Naive thymus-derived CD4-positive, alpha-beta T cell (primary cell): Measurements from ENCODE around the gene DLG4. TPM values are rescaled to one million over a fixed set of nuclear protein-coding genes. Genes with fewer than 3 reads are reported as not detected.
A peak's percentile ranks its signal among the peaks of the same experiment; 100 is the strongest.

Experiments used
- ATAC-seq: fragments of 150-1000 bp; cut with Tn5 transposase; 2 replicates; pipeline ENCODE4 v1.10.0; 2021; ENCODE audit warnings: mild to moderate bottlenecking, moderate library complexity
- CTCF ChIA-PET: fragments of 350-600 bp; sonication (Branson Sonifier 250); formaldehyde crosslinking; loops from one replicate; lab custom pipeline; 2021; ENCODE audit warnings: antibody characterized with exemption; lab: Charles Lee
- POLR2A ChIA-PET: fragments of 350-600 bp; sonication (Branson Sonifier 250); formaldehyde crosslinking; loops from one replicate; lab custom pipeline; 2021; ENCODE audit warnings: antibody characterized with exemption, inconsistent platforms; lab: Charles Lee
- DNase-seq, 9 donors: peaks; one replicate each; pipeline versions ENCODE4 v3.0.0 to v3.0.0-alpha.2; 2020 to 2022; ENCODE audit warnings: mixed read lengths in 1 of 9
- H3K27ac ChIP-seq: one replicate; pipeline ENCODE4 v1.7.0; 2013; ENCODE audit warnings: mild to moderate bottlenecking, low read depth, low read length, moderate library complexity
- H3K27me3 ChIP-seq, 2 donors: one replicate each; pipeline ENCODE4 v1.7.0; 2013; ENCODE audit warnings: low read length in 2 of 2, mild to moderate bottlenecking in 2 of 2, moderate library complexity in 2 of 2; ENCODE audit not compliant: control insufficient read depth in 2 of 2, insufficient read depth in 2 of 2
- H3K36me3 ChIP-seq, 3 experiments: 1 replicate in 2 of 3; 2 replicates in 1 of 3; pipeline ENCODE4 v1.7.0; 2013; ENCODE audit warnings: low read length in 3 of 3, mild to moderate bottlenecking in 3 of 3, moderate library complexity in 1 of 3; ENCODE audit not compliant: insufficient read depth in 3 of 3, control insufficient read depth in 2 of 3
- H3K4me1 ChIP-seq, 2 donors: one replicate each; pipeline ENCODE4 v1.7.0; 2013; ENCODE audit warnings: low read length in 2 of 2, mild to moderate bottlenecking in 2 of 2, moderate library complexity in 1 of 2; ENCODE audit not compliant: control insufficient read depth in 2 of 2, insufficient read depth in 2 of 2
- H3K4me3 ChIP-seq: 2 replicates; pipeline ENCODE4 v1.7.0; 2013; ENCODE audit warnings: mild to moderate bottlenecking, low read length
- H3K9me3 ChIP-seq, 3 experiments: 1 replicate in 2 of 3; 2 replicates in 1 of 3; pipeline ENCODE4 v1.7.0; 2013; ENCODE audit warnings: low read length in 3 of 3; ENCODE audit not compliant: control insufficient read depth in 2 of 3
- H3K27ac Mint-ChIP-seq, 9 donors: one replicate each; pipeline ENCODE4 v1.8.0; 2020 to 2022; ENCODE audit warnings: mixed read lengths in 9 of 9, mild to moderate bottlenecking in 8 of 9, moderate library complexity in 5 of 9, inconsistent platforms in 2 of 9
- H3K27me3 Mint-ChIP-seq, 5 donors: one replicate each; pipeline ENCODE4 v1.8.0; 2021 to 2022; ENCODE audit warnings: mixed read lengths in 5 of 5, mild to moderate bottlenecking in 1 of 5
- H3K36me3 Mint-ChIP-seq, 5 donors: one replicate each; pipeline ENCODE4 v1.8.0; 2020 to 2022; ENCODE audit warnings: mixed read lengths in 5 of 5, mild to moderate bottlenecking in 3 of 5, inconsistent platforms in 1 of 5
- H3K4me1 Mint-ChIP-seq, 7 donors: one replicate each; pipeline ENCODE4 v1.8.0; 2020 to 2022; ENCODE audit warnings: mixed read lengths in 7 of 7, mild to moderate bottlenecking in 3 of 7, inconsistent platforms in 1 of 7
- H3K4me3 Mint-ChIP-seq, 10 donors: one replicate each; pipeline ENCODE4 v1.8.0; 2020 to 2022; ENCODE audit warnings: mild to moderate bottlenecking in 10 of 10, mixed read lengths in 10 of 10, moderate library complexity in 6 of 10, inconsistent platforms in 2 of 10
- H3K9me3 Mint-ChIP-seq, 11 donors: one replicate each; pipeline ENCODE4 v1.8.0; 2020 to 2022; ENCODE audit warnings: mixed read lengths in 11 of 11, mild to moderate bottlenecking in 4 of 11, inconsistent platforms in 1 of 11, moderate library complexity in 1 of 11
- intact Hi-C, 2 donors: fragments of 100-400 bp; cut with micrococcal nuclease; formaldehyde crosslinking; loops; one replicate each; pipeline ENCODE4 v1.15.1; 2023
- polyA plus RNA-seq, 2 donors: library from polyadenylated mRNA; unstranded; fragments of 300-500 nt; fragmentation: Illumina TruSeq; gene quantifications; one replicate each; pipeline ENCODE4 v1.2.3, GENCODE V29; 2021
- total RNA-seq, 6 experiments: library from RNA in 5 of 6; stranded (reverse) in 5 of 6; gene quantifications; 1 replicate in 5 of 6; 2 replicates in 1 of 6; pipeline ENCODE4 v1.2.3 and lab custom pipeline; 2021 to 2026

The DLG4 gene
- total and polyA plus RNA-seq, 7 experiments from 2014 or later: 0.26 to 25.4 (median 11.4) TPM

DNA sequence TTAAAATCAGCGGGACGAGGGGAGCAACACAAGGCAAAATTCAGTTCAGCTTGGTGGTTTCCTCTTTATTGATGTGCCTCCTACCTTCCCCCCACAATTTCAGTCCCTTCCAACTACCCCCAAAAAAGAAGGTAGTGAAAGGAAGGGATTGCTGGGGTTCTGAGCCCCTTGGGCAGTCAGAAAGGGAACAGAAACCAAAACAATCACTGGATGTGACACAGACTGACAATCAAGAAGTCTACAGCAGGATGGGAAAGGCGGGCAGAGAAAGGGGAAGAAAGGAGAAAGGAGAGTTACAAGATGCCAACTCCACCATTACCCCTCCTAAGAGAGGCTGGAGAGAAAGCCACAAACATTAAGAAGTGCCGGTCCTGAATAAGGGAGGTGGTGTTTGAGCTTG is 20.7 kb upstream of the DLG4 start:
- Mint-ChIP-seq H3K27ac (peak overlapping the region; percentile 29 to 100 (median 97)), H3K4me1 (peaks cover 38 to 57% (median 52%) of the 10 kb centered on the region in 7 donors), H3K36me3 (peaks cover 5 to 32% (median 21%) of the 10 kb centered on the region in 5 donors), H3K27me3 (peaks cover 0 to 5% (median 0%) of the 10 kb centered on the region in 5 donors), H3K4me3 (peak overlapping the region; percentile 88 to 98 (median 95)), H3K9me3 (peaks cover 0 to 10% (median 0%) of the 10 kb centered on the region in 11 donors)
- ATAC-seq: no peak
- ChIA-PET CTCF (no interaction called here), POLR2A (interaction anchor here (0.6 to 14.4 kb wide), 10 partner anchors 8 to 447 kb away, joined by 3 to 265 read pairs (median 13); partner anchors contain the start of genes ACADVL, ACAP1, CTDNEP1 and DLG4)
- Histone ChIP-seq H3K4me1 (peaks cover 22 to 37% of the 10 kb centered on the region in 2 donors), H3K9me3 (no peaks in the 10 kb centered on the region), H3K27ac (peak overlapping the region; percentile 92), H3K27me3 (no peaks in the 10 kb centered on the region), H3K4me3 (no peak overlapping the region), H3K36me3 (peaks cover 5 to 47% (median 13%) of the 10 kb centered on the region in 3 experiments)
- DNase-seq: no peak
- intact Hi-C loops: loop anchor here in 1 of 2 donors (5.0 kb wide), 1 partner anchor 588 kb away; the partner anchor contains the start of genes C17orf100 and MED31

DNA sequence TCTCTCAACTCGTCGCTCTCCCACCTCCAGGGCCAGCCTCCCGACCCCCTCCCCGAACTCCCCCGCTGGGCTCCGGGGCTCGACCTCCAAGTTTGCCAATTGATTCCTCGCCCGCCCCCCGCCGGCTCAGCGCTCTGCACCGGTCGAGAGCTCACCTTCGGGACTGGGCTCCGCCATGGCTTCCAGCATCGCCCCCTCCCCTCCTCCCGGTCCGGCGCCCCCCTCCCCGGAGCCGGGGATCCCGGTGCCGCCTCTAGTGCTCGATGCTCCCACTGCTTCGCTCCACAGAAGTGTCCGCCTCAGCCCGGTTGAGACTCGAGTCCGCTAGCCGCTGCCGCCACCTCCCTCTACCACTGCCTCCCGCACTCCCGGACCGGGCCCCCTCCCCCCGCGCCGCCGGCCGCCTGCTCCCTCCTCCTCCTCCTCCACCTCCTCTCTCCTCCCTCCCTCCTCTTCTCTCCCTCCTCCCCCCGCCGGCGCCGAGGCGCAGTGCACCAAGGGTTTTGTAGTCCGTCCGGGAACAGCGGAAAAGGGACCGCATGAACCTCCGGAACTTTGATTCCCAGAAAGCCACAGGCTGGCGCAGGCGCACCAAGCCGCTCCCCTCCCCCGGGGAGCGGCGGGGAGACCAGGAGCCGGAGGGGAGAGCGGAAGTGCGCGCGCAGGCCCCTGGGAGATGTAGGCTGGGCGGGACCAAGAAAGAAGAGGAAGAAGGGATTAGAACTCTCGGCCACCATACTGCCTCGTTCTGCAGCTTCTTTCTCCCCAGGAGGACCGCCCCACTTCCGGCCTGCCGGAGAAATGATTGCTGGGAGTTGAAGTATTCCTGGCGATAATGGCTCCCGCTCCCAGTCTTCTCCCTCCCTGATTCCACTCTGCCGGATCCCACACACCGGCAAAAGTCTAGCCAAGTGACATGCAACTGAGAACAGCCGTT is 19.7 kb upstream of the DLG4 start, which contains the start of gene PHF23:
TSS of gene PHF23 (minus strand) at position 367 of the 937 bp plus-strand sequence. CDS start at position 189, 178 bp downstream.
- peaks cover 5 to 34% (median 18%) of the 10 kb centered on the region in 5 donors for H3K36me3 Mint-ChIP-seq

DNA sequence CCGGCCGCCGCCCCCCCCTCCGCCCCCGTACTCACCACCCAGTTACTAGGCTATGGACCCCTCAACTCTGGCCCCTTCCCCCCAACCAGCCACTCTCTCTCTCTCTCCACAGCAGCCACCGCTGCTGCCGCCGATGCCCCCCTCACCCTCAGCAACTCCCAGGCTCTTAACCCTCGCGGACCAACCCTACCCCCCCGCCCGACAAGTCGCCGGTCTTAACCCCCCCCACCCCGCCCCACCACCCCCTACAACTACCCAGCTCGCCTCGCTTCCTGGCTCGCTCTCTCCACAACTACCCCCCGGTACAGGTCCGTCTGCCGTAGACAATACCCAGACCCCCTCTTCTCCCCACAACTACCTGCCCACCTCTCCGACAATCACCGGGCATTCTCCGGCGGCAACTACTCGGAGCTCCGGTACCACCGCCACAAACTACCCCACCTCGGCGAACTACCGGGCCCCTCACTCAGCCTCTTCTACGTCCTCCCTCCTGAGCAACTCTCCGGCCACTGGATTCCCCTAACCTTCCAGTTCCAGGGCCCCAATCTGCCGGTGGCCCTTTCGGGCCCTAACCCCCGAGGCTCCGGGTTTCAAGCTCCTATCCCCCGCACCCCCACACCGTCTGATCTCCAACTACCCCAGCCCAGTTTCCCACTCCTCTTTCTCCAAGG is 18.9 kb upstream of the DLG4 start:
- H3K9me3 Mint-ChIP-seq: peaks cover 0 to 14% (median 0%) of the 10 kb centered on the region in 11 donors
- no peaks in the 10 kb centered on the region for H3K27me3 ChIP-seq
- CTCF ChIA-PET: interaction anchor here (0.6 to 1.6 kb wide), 2 partner anchors 18 to 67 kb away, joined by 3 to 9 read pairs; partner anchors contain the start of genes ACADVL and DLG4
- POLR2A ChIA-PET: interaction anchor here (0.6 to 14.4 kb wide), 16 partner anchors 12 to 900 kb away, joined by 3 to 265 read pairs (median 4); partner anchors contain the start of genes ACADVL, ACAP1, CTDNEP1 and DLG4
- H3K27me3 Mint-ChIP-seq: peaks cover 0 to 7% (median 0%) of the 10 kb centered on the region in 5 donors
- H3K9me3 ChIP-seq: no peaks in the 10 kb centered on the region
- H3K4me1 Mint-ChIP-seq: peaks cover 41 to 72% (median 64%) of the 10 kb centered on the region in 7 donors
- peaks cover 32 to 43% of the 10 kb centered on the region in 2 donors for H3K4me1 ChIP-seq
- no peak for ATAC-seq
- H3K27ac ChIP-seq: peak overlapping the region; percentile 92
- H3K36me3 ChIP-seq: peaks cover 5 to 49% (median 7%) of the 10 kb centered on the region in 3 experiments
- DNase-seq: peak in 1 of 9 donors; percentile 39
- H3K27ac Mint-ChIP-seq: peak overlapping the region; percentile 55 to 100 (median 90)
- peaks cover 5 to 32% (median 16%) of the 10 kb centered on the region in 5 donors for H3K36me3 Mint-ChIP-seq
- intact Hi-C loops: loop anchor here (1.0 to 10.0 kb wide), 18 partner anchors 14 to 918 kb away; partner anchors contain the start of genes EIF5A (in 2 of the 2), ELP5 (in 2 of the 2), TMEM102 (in 2 of the 2) and TP53 (in 2 of the 2)
- peak overlapping the region; percentile 88 to 98 (median 94) for H3K4me3 Mint-ChIP-seq
- peak overlapping the region; percentile 76 for H3K4me3 ChIP-seq

More for the DNA sequence above, 19.7 kb upstream of the DLG4 start, which contains the start of gene PHF23:
- H3K9me3 Mint-ChIP-seq: peaks cover 0 to 13% (median 0%) of the 10 kb centered on the region in 11 donors
- Histone ChIP-seq H3K27me3 (no peaks in the 10 kb centered on the region), H3K9me3 (no peaks in the 10 kb centered on the region), H3K27ac (peak within 1 kb of the TSS; percentile 92), H3K4me3 (peak within 1 kb of the TSS; percentile 76), H3K4me1 (peaks cover 32 to 44% of the 10 kb centered on the region in 2 donors), H3K36me3 (peaks cover 5 to 49% (median 8%) of the 10 kb centered on the region in 3 experiments)
- ATAC-seq (peak; percentile 78), DNase-seq (peak; percentile 91 to 98 (median 97))
- peaks cover 0 to 7% (median 0%) of the 10 kb centered on the region in 5 donors for H3K27me3 Mint-ChIP-seq
- ChIA-PET CTCF (interaction anchor here (1.6 kb wide), 1 partner anchor 19 kb away, joined by 9 read pairs; the partner anchor contains the start of genes ACADVL and DLG4), POLR2A (interaction anchor here (0.6 to 14.4 kb wide), 14 partner anchors 11 to 448 kb away, joined by 3 to 265 read pairs (median 5); partner anchors contain the start of genes ACADVL, ACAP1, CTDNEP1 and DLG4)
- peaks cover 38 to 67% (median 60%) of the 10 kb centered on the region in 7 donors for H3K4me1 Mint-ChIP-seq
- intact Hi-C loops: loop anchor here (1.0 to 10.0 kb wide), 18 partner anchors 13 to 917 kb away; partner anchors contain the start of genes EIF5A (in 2 of the 2), ELP5 (in 2 of the 2), TMEM102 (in 2 of the 2) and TP53 (in 2 of the 2)
- H3K4me3 Mint-ChIP-seq: peak within 1 kb of the TSS; percentile 88 to 98 (median 95)
- peak within 1 kb of the TSS; percentile 55 to 100 (median 95) for H3K27ac Mint-ChIP-seq

DNA sequence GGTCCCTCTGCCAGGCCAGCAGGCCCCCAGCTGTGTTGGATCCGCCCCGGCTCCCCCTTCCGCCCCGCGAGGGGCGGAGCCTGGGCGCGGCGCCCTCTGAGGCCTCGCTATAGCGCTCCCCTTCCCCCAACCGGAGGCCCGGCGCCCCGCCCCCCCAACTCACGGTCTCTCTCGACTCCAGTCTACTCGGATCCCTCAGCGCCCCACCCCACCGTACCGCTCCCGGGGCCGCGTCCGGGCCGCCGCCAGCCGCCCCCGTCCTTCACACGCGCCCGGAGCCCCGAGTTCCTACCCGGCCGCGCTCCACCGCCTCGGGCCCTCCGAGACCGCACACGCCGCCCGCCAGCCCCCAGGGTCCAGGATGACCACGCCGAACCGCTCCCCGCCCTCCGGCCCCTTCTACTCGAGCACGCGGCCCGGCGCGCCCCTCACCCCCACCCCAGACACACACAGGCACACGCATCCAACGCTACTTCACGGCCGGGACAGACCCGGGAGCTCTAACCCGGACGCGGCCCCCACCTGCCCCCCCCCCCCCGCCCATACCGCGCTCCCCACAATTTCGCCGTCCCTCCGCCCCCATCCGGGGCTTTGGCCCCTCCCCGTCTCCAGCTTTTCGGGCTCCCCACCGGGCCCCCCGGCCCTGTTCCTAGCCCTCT is 18.3 kb upstream of the DLG4 start:
- H3K27ac ChIP-seq: peak overlapping the region; percentile 92
- peak overlapping the region; percentile 88 to 98 (median 94) for H3K4me3 Mint-ChIP-seq
- no peaks in the 10 kb centered on the region for H3K27me3 ChIP-seq
- CTCF ChIA-PET: interaction anchor here (0.6 kb wide), 1 partner anchor 68 kb away, joined by 3 read pairs; no protein-coding TSS in a partner anchor
- POLR2A ChIA-PET: interaction anchor here (0.5 to 14.4 kb wide), 15 partner anchors 12 to 926 kb away, joined by 3 to 265 read pairs (median 5); partner anchors contain the start of genes ACADVL, ACAP1, CTDNEP1 and DLG4
- DNase-seq (peak; percentile 57 to 86 (median 71)), ATAC-seq (peak; percentile 19)
- peaks cover 5 to 32% (median 16%) of the 10 kb centered on the region in 5 donors for H3K36me3 Mint-ChIP-seq
- peaks cover 43 to 74% (median 66%) of the 10 kb centered on the region in 7 donors for H3K4me1 Mint-ChIP-seq
- H3K27ac Mint-ChIP-seq: peak overlapping the region; percentile 55 to 98 (median 89)
- peaks cover 35 to 42% of the 10 kb centered on the region in 2 donors for H3K4me1 ChIP-seq
- peaks cover 0 to 10% (median 0%) of the 10 kb centered on the region in 11 donors for H3K9me3 Mint-ChIP-seq
- intact Hi-C loops: loop anchor here (1.0 to 10.0 kb wide), 5 partner anchors 25 to 919 kb away; partner anchors contain the start of genes TP53 (in 2 of the 2), PER1 (in 1 of the 2) and WRAP53 (in 1 of the 2)
- peak overlapping the region; percentile 29 for H3K4me3 ChIP-seq
- peaks cover 0 to 5% (median 0%) of the 10 kb centered on the region in 5 donors for H3K27me3 Mint-ChIP-seq
- H3K9me3 ChIP-seq: no peaks in the 10 kb centered on the region
- H3K36me3 ChIP-seq: peaks cover 5 to 49% (median 7%) of the 10 kb centered on the region in 3 experiments

DNA sequence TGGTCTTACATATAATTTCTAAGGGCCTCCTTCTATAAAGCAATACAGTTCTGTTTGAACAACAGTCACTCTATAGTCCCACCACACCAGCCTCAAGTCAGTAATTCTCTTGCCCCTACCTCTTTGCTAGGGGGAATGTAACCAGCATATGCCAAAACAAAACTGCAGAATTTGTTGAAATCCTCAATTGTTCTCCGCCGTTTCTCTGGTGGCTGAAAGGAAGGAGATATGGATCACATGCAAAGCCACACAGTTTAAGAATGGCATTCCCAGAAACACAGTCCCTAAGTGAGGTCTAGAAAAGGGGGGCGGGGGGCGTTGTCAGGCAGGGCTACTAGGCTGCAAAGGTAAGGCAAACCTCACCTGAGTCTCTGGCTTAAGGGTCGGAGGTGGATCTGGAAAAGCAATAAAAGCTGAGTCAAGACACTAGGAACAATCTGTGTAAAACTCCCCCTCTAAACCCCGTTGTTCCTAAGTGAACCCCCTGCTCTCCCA is 17.7 kb upstream of the DLG4 start:
- H3K9me3 Mint-ChIP-seq: peaks cover 0 to 7% (median 0%) of the 10 kb centered on the region in 11 donors
- H3K4me1 Mint-ChIP-seq: peaks cover 46 to 73% (median 66%) of the 10 kb centered on the region in 7 donors
- peaks cover 0 to 2% (median 0%) of the 10 kb centered on the region in 5 donors for H3K27me3 Mint-ChIP-seq
- ATAC-seq: no peak
- POLR2A ChIA-PET: interaction anchor here (0.5 to 14.4 kb wide), 5 partner anchors 18 to 927 kb away, joined by 3 to 265 read pairs (median 14); partner anchors contain the start of genes ACADVL, DLG4, SLC16A13 and TP53
- peaks cover 5 to 32% (median 12%) of the 10 kb centered on the region in 5 donors for H3K36me3 Mint-ChIP-seq
- peak overlapping the region; percentile 88 to 98 (median 94) for H3K4me3 Mint-ChIP-seq
- H3K27me3 ChIP-seq: no peaks in the 10 kb centered on the region
- peak overlapping the region; percentile 92 for H3K27ac ChIP-seq
- H3K27ac Mint-ChIP-seq: peak overlapping the region; percentile 55 to 98 (median 83)
- intact Hi-C loops: loop anchor here in 1 of 2 donors (5.0 to 10.0 kb wide), 2 partner anchors 450 to 917 kb away; partner anchors contain the start of genes PER1, TP53 and WRAP53
- CTCF ChIA-PET: interaction anchor here (0.5 to 1.5 kb wide), 2 partner anchors 25 to 31 kb away, joined by 3 read pairs; no protein-coding TSS in a partner anchor
- H3K36me3 ChIP-seq: peaks cover 5 to 49% (median 7%) of the 10 kb centered on the region in 3 experiments
- DNase-seq: peak in 1 of 9 donors; percentile 29
- peak overlapping the region; percentile 29 for H3K4me3 ChIP-seq
- H3K9me3 ChIP-seq: no peaks in the 10 kb centered on the region
- peaks cover 36 to 42% of the 10 kb centered on the region in 2 donors for H3K4me1 ChIP-seq
